Ishikawa (cell line): ENCODE results near the gene TMPRSS2.

Source experiments
- CEBPB ChIP-seq: IDR thresholded peaks from 2 replicates; pipeline ENCODE4 v1.6.1; 2012
- EGR1 ChIP-seq: IDR thresholded peaks from 2 replicates; pipeline ENCODE4 v1.6.1; 2012
- EP300 ChIP-seq: IDR thresholded peaks from 2 replicates; pipeline ENCODE4 v1.6.1; 2012; ENCODE audit warnings: borderline replicate concordance
- MAX ChIP-seq: IDR thresholded peaks from 2 replicates; pipeline ENCODE4 v1.6.1; 2012
- NFIC ChIP-seq: IDR thresholded peaks from 2 replicates; pipeline ENCODE4 v1.6.1; 2012
- RAD21 ChIP-seq: IDR thresholded peaks from 2 replicates; pipeline ENCODE4 v1.6.1; 2012; ENCODE audit warnings: low read depth
- REST ChIP-seq: IDR thresholded peaks from 2 replicates; pipeline ENCODE4 v1.6.1; 2012; ENCODE audit warnings: low read depth, mild to moderate bottlenecking
- TAF1 ChIP-seq: IDR thresholded peaks from 2 replicates; pipeline ENCODE4 v1.6.1; 2012; ENCODE audit warnings: low read depth, mild to moderate bottlenecking
- USF1 ChIP-seq: IDR thresholded peaks from 2 replicates; pipeline ENCODE4 v1.6.1; 2012

DNA sequence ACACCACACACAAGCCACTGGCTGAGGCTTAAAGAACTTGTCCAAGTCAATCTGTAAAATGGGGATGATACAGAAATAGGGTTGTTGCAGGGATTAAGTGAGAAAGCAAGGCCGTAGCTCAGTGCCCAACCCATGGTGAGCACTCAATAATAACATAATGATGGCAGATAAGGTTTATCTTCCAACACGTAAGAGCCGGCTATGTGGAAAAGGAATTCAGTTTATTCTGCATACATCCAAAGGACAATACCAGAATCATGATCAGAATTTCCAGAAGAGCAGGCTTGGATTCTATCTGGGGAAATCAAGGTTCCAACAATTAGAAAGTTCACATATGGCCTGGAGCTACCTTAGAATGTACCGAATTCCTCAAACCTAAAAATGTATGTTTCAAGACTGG is 4.6 kb downstream of the TMPRSS2 start:
- TF ChIP-seq USF1 = no peak
- TF ChIP-seq EP300 = no peak
- no peak for TF ChIP-seq TAF1
- no peak for TF ChIP-seq REST
- no peak for TF ChIP-seq EGR1
- no peak for TF ChIP-seq RAD21
- no peak for TF ChIP-seq MAX
- TF ChIP-seq NFIC = no peak
- TF ChIP-seq CEBPB = no peak
